HG02798 (cell line): ENCODE data around the gene SYNGR2.

Experiments used
- ATAC-seq: cut with Tn5 transposase; IDR thresholded peaks from one replicate; pipeline ENCODE4 v1.9.1; 2021; ENCODE audit warnings: mild to moderate bottlenecking; ENCODE audit not compliant: unreplicated experiment, poor library complexity

The SYNGR2 gene

DNA sequence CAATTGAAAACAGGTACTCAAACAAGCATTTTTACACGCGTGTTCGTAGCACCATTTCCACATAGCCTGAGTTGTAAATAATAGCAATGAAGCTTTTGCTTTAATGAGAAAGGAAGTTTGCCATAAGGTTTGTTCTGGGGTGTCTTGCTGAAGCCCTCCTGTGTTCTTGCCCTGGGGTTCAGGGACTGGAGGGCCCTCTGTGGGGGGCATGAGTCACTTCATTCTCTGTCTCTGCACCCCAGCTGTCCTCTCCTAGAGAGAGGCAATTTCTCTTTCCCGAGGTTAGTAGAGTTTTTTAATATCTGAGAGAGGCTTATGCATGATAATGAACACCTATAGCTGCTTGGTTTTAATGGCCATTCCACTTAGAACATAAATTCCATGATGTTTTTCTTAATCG lies 28.3 kb downstream of the SYNGR2 start:
- no peak for ATAC-seq

DNA sequence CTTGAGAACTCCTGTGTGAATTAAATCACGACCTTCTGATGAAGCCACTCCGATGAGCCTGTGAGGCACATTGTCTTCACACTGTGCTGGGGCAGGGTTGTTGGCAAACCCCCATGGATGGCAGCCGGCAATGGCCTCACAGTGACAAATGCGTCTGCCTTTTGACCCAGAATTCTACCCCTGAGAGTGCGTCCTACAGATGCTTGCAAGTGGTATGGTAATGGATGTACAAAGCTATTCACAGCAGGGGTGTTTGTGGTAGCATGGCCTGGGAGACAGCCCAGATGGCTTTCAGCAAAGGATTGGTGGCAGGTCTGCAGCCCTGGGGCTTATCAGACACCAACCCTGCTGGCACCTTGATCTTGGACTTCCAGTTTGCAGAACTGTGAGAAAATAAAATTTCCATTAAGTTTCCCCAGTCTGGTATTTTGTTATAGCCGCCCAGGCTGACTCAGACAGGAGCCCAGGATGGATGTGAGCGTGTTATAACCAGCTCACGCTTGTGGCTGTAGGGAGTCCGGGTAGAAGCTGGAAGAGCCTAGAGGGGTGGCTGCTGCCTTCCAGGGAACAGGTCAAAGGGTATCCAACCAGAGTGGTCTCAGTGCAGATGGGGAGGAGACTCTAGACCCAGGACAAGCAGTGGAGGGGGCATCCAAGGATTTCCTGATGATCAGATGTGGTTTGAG lies 28.9 kb downstream of the SYNGR2 start:
- no peak for ATAC-seq

DNA sequence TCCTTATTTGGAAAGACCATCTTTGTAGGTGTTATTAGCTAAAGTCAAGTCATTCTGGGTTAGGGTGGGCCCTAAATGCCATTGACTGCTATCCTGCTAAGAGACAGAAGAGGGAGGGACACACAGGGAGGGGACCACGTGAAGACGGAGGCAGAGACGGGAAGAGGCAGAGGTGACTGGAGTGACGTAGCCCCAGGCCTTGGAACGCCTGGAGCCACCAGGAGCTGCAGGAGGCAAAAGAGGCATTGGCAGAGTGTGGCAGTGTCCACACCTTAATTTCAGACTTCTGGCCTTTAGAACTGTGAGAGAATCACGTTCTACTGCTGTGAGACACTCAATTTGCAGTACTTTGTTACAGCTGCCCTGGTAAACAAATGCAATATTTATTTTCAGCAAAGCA lies 32.1 kb downstream of the SYNGR2 start:
- ATAC-seq = no peak

DNA sequence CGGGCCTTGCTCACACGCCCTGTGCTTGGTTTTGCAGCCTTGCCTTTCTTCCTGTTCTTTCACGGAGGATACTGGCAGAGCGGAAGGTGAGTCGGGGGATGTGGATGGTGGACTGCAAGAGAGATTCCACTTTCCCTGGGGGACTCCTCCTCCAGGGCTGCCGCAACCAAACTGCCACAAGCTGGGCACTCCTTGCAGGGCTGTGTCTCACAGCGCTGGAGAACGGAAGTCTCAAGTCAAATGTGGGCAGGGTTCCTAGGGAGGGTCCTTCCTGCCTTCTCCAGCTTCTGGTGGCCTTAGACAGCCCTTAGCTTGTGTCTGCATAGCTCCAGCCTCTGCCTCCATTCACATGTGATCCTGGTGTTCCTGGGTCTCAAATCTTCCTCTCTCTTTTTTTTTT lies 34.3 kb downstream of the SYNGR2 start:
- ATAC-seq = no peak

DNA sequence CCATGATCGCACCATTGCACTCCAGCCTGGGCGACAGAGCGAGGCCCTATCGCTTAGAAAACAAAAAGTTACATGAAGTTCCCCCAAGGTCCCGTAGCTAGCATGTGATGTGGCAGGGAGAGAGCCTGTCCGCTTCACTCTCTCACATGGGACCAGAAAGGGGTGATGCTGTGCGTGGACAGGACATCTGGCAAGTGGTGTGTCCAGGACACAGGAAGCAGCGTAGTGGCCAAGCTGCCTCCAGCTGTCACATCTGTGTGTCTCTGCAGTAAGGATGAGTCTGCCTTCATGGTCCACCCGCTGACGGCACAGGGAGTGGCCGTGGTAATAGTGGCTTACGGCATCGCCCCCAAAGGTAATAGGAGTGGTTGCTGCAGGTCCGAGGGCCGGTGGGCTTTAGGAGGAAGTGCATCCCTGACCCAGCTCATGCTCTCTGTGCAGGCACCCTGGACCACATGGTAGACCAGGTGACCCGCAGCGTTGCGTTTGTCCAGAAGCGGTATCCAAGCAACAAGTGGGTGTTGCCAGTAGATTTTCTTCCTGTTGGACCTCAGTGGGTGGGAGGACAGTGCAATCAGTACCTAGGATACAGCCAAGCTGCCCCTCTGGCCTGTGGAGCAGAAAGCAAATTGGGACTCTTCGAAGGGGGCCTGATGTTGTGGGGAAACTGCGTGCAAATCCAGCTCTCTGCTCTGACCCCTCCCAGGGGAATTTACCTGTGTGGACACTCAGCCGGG lies 36.2 kb downstream of the SYNGR2 start:
- no peak for ATAC-seq

DNA sequence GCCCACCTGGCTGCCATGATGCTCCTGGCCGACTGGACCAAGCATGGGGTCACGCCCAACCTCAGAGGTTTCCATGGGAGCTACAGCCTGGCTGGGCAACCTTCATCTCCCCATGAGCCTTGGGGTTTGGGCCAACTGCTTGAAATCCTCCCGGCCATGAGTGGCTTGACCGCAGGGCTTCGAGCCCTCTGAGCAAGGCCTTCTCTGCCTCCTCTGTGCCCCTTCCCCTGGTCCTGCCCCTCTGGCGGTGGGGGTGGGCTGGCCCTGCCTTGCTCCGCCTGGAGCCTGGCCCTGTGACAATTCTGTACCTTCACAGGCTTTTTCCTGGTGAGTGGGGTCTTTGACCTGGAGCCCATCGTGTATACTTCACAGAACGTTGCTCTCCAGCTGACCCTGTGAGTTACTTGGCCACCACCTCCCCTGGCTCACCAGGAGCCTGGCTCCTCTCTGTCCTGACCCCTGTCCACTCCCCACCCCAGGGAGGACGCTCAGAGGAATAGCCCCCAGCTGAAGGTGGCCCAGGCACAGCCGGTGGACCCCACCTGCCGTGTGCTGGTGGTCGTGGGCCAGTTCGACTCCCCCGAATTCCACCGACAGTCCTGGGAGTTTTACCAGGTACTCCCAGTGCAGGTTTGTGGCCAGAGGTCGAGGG lies 36.9 kb downstream of the SYNGR2 start:
- ATAC-seq = no peak

DNA sequence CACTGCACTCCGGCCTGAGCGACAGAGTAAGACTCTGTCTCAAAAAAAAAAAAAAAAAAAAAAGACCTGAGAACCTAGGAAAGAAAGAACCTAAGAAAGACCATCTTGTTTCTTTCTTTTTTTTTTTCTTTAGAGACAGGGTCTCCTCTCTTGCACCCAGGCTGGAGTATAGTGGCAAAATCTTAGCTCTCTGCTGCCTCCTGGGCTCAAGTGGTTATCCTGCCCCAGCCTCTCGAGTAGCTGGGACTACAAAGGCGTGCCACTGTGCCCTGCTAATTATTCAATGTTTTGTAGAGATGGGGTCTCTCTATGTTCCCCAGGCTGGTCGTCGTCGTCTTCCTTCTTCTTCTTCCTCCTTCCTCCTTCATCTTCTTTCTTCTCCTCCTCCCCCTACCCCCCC lies 37.9 kb downstream of the SYNGR2 start:
- no peak for ATAC-seq

DNA sequence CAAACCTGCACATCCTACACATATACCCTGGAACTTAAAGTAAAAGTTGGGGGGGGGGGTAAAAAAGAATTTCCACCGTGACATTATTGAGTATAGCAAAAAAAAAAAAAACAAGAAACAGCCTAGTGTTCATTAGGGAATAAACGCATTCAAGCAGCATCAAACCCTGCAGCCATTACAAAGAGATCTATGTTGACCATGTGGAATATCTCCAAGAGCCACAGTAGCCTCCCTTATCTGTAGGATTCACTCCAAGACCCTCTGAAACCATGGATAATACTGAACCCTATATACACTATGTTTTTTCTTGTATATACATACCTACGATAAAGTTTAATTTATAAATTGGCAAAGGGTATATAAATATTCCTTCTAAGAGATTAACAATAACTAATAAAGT lies 40.1 kb downstream of the SYNGR2 start:
- no peak for ATAC-seq

DNA sequence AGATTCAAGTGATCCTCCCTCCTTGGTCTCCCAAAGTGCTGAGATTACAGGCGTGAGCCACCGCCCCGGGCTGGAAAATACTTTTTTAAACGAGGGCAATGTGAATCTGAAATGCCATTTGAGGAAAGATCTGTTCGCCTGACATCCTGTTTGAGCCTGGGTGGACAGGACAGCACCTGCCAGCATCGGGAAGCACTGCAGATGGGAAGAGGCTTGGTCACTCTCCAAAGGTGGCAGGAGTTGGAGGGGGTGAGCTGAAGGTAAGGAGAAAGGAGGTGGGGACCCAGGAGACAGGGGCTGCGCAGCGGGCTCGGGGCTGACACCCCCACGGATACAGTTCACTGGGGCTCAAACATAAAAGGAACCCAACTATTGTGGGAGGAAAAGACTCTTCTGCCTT lies 41.7 kb downstream of the SYNGR2 start:
- ATAC-seq = no peak

DNA sequence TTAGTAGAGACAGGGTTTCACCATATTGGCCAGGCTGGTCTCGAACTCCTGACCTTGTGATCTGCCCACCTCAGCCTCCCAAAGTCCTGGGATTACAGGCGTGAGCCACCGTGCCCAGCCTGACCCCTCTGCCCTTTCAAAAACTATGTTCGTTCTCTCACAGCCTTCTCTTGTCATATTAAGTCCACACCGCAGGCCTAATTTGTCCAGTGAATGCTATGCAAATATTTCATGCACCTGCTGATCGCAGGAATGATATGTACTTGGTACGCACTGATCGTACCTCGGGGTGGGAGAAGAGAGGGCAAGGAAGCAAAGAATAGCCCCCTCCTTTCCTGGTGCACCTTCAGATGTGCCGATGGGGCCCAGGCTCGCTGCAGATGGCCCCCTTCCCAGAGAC lies 42.7 kb downstream of the SYNGR2 start:
- no peak for ATAC-seq

DNA sequence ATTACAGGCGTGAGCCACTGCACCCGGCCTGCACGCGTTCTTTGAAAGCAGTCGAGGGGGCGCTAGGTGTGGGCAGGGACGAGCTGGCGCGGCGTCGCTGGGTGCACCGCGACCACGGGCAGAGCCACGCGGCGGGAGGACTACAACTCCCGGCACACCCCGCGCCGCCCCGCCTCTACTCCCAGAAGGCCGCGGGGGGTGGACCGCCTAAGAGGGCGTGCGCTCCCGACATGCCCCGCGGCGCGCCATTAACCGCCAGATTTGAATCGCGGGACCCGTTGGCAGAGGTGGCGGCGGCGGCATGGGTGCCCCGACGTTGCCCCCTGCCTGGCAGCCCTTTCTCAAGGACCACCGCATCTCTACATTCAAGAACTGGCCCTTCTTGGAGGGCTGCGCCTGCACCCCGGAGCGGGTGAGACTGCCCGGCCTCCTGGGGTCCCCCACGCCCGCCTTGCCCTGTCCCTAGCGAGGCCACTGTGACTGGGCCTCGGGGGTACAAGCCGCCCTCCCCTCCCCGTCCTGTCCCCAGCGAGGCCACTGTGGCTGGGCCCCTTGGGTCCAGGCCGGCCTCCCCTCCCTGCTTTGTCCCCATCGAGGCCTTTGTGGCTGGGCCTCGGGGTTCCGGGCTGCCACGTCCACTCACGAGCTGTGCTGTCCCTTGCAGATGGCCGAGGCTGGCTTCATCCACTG lies 45.8 kb downstream of the SYNGR2 start, which contains the start of gene BIRC5:
BIRC5 (plus strand) TSS at position 238 of the 690 bp plus-strand sequence; CDS start at position 302, 64 bp downstream.
- peak; percentile 93 for ATAC-seq

DNA sequence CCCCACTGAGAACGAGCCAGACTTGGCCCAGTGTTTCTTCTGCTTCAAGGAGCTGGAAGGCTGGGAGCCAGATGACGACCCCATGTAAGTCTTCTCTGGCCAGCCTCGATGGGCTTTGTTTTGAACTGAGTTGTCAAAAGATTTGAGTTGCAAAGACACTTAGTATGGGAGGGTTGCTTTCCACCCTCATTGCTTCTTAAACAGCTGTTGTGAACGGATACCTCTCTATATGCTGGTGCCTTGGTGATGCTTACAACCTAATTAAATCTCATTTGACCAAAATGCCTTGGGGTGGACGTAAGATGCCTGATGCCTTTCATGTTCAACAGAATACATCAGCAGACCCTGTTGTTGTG lies 46.3 kb downstream of the SYNGR2 start:
- ATAC-seq = no peak

DNA sequence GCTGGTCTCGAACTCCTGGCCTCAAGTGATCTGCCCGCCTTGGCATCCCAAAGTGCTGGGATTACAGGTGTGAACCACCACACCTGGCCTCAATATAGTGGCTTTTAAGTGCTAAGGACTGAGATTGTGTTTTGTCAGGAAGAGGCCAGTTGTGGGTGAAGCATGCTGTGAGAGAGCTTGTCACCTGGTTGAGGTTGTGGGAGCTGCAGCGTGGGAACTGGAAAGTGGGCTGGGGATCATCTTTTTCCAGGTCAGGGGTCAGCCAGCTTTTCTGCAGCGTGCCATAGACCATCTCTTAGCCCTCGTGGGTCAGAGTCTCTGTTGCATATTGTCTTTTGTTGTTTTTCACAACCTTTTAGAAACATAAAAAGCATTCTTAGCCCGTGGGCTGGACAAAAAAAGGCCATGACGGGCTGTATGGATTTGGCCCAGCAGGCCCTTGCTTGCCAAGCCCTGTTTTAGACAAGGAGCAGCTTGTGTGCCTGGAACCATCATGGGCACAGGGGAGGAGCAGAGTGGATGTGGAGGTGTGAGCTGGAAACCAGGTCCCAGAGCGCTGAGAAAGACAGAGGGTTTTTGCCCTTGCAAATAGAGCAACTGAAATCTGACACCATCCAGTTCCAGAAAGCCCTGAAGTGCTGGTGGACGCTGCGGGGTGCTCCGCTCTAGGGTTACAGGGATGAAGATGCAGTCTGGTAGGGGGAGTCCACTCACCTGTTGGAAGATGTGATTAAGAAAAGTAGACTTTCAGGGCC lies 51.2 kb downstream of the SYNGR2 start:
- ATAC-seq = no peak
